Activated naive CD8-positive, alpha-beta T cell treated with anti-CD3 and anti-CD28 coated beads for 36 hours (primary cell): ENCODE data around the gene RAD52. TPM values are rescaled to one million over a fixed set of nuclear protein-coding genes. Genes with fewer than 3 reads are reported as not detected.

Experiments used
- DNase-seq: peaks from one replicate; pipeline ENCODE4 v3.0.0; 2021
- H3K27ac Mint-ChIP-seq: one replicate; pipeline ENCODE4 v1.8.0; 2022; ENCODE audit warnings: mild to moderate bottlenecking, moderate library complexity, mixed read lengths
- H3K27me3 Mint-ChIP-seq: one replicate; pipeline ENCODE4 v1.8.0; 2022; ENCODE audit warnings: mild to moderate bottlenecking, mixed read lengths
- H3K36me3 Mint-ChIP-seq: one replicate; pipeline ENCODE4 v1.8.0; 2021; ENCODE audit warnings: mild to moderate bottlenecking, mixed read lengths
- H3K4me1 Mint-ChIP-seq: one replicate; pipeline ENCODE4 v1.8.0; 2021; ENCODE audit warnings: mixed read lengths
- H3K4me3 Mint-ChIP-seq: one replicate; pipeline ENCODE4 v1.8.0; 2022; ENCODE audit warnings: mild to moderate bottlenecking, moderate library complexity, mixed read lengths
- H3K9me3 Mint-ChIP-seq: one replicate; pipeline ENCODE4 v1.8.0; 2022; ENCODE audit warnings: mixed read lengths
- total RNA-seq, 2 experiments: library from RNA; stranded (reverse); gene quantifications; one replicate each; pipeline ENCODE4 v1.2.3, GENCODE V29; 2021

Gene RAD52
- total RNA-seq, 2 experiments from 2014 or later: 11.2 to 11.4 TPM

GRCh38 chr12:912466-913235, 36.8 kb downstream of the RAD52 start:
- Mint-ChIP-seq H3K27me3 (no peaks in the 10 kb centered on the region), H3K4me3 (no peak overlapping the region), H3K36me3 (peaks cover 19% of the 10 kb centered on the region), H3K4me1 (peaks cover 16% of the 10 kb centered on the region), H3K9me3 (no peaks in the 10 kb centered on the region), H3K27ac (no peak overlapping the region)
- DNase-seq: no peak

- DNase-seq: no peak
- Mint-ChIP-seq H3K4me3 (no peak overlapping the region), H3K9me3 (no peaks in the 10 kb centered on the region), H3K36me3 (peaks cover 17% of the 10 kb centered on the region), H3K27me3 (no peaks in the 10 kb centered on the region), H3K4me1 (peaks cover 14% of the 10 kb centered on the region), H3K27ac (no peak overlapping the region)
These were observed 38.2 kb downstream of the RAD52 start for GRCh38 chr12:911191-911826.

- H3K9me3 Mint-ChIP-seq: no peaks in the 10 kb centered on the region
- peaks cover 20% of the 10 kb centered on the region for H3K4me1 Mint-ChIP-seq
- H3K27ac Mint-ChIP-seq: no peak overlapping the region
- H3K4me3 Mint-ChIP-seq: no peak overlapping the region
- H3K27me3 Mint-ChIP-seq: no peaks in the 10 kb centered on the region
- DNase-seq: no peak
- peaks cover 19% of the 10 kb centered on the region for H3K36me3 Mint-ChIP-seq
These were observed 39.1 kb downstream of the RAD52 start for GRCh38 chr12:910416-910815.

GRCh38 chr12:909861-910260, 39.6 kb downstream of the RAD52 start:
- H3K27me3 Mint-ChIP-seq: no peaks in the 10 kb centered on the region
- H3K4me3 Mint-ChIP-seq: no peak overlapping the region
- H3K4me1 Mint-ChIP-seq: peaks cover 21% of the 10 kb centered on the region
- H3K27ac Mint-ChIP-seq: peak overlapping the region; percentile 8
- H3K9me3 Mint-ChIP-seq: no peaks in the 10 kb centered on the region
- no peak for DNase-seq
- H3K36me3 Mint-ChIP-seq: peaks cover 21% of the 10 kb centered on the region

GRCh38 chr12:907413-908185, 41.9 kb downstream of the RAD52 start:
- no peaks in the 10 kb centered on the region for H3K9me3 Mint-ChIP-seq
- H3K27me3 Mint-ChIP-seq: no peaks in the 10 kb centered on the region
- peaks cover 18% of the 10 kb centered on the region for H3K36me3 Mint-ChIP-seq
- DNase-seq: no peak
- peak overlapping the region; percentile 25 for H3K27ac Mint-ChIP-seq
- no peak overlapping the region for H3K4me3 Mint-ChIP-seq
- H3K4me1 Mint-ChIP-seq: peaks cover 37% of the 10 kb centered on the region

GRCh38 chr12:906062-906585, 43.4 kb downstream of the RAD52 start:
- Mint-ChIP-seq H3K36me3 (peaks cover 24% of the 10 kb centered on the region), H3K4me3 (no peak overlapping the region), H3K4me1 (peaks cover 38% of the 10 kb centered on the region), H3K27me3 (no peaks in the 10 kb centered on the region), H3K27ac (peak overlapping the region; percentile 67), H3K9me3 (no peaks in the 10 kb centered on the region)
- no peak for DNase-seq

GRCh38 chr12:905261-906031, 44.0 kb downstream of the RAD52 start:
- H3K9me3 Mint-ChIP-seq: no peaks in the 10 kb centered on the region
- H3K4me3 Mint-ChIP-seq: no peak overlapping the region

GRCh38 chr12:904010-904414, 45.5 kb downstream of the RAD52 start:
- no peaks in the 10 kb centered on the region for H3K27me3 Mint-ChIP-seq
- peak overlapping the region; percentile 67 for H3K27ac Mint-ChIP-seq
- H3K4me1 Mint-ChIP-seq: peaks cover 34% of the 10 kb centered on the region
- no peaks in the 10 kb centered on the region for H3K9me3 Mint-ChIP-seq
- DNase-seq: no peak
- H3K4me3 Mint-ChIP-seq: no peak overlapping the region
- peaks cover 24% of the 10 kb centered on the region for H3K36me3 Mint-ChIP-seq

More at GRCh38 chr12:905261-906031, 44.0 kb downstream of the RAD52 start:
- H3K4me1 Mint-ChIP-seq: peaks cover 38% of the 10 kb centered on the region
- DNase-seq: no peak
- peaks cover 24% of the 10 kb centered on the region for H3K36me3 Mint-ChIP-seq
- peak overlapping the region; percentile 67 for H3K27ac Mint-ChIP-seq
- no peaks in the 10 kb centered on the region for H3K27me3 Mint-ChIP-seq

- Mint-ChIP-seq H3K4me1 (peaks cover 34% of the 10 kb centered on the region), H3K27me3 (no peaks in the 10 kb centered on the region), H3K4me3 (no peak overlapping the region), H3K9me3 (no peaks in the 10 kb centered on the region), H3K27ac (no peak overlapping the region), H3K36me3 (peaks cover 22% of the 10 kb centered on the region)
- DNase-seq: no peak
These were observed 46.4 kb downstream of the RAD52 start for GRCh38 chr12:903055-903454.

- Mint-ChIP-seq H3K27me3 (no peaks in the 10 kb centered on the region), H3K36me3 (peaks cover 21% of the 10 kb centered on the region), H3K27ac (peak overlapping the region; percentile 22), H3K9me3 (no peaks in the 10 kb centered on the region), H3K4me1 (peaks cover 34% of the 10 kb centered on the region), H3K4me3 (no peak overlapping the region)
- no peak for DNase-seq
These were observed 46.9 kb downstream of the RAD52 start for GRCh38 chr12:902581-902980.

GRCh38 chr12:897386-897785, 52.1 kb downstream of the RAD52 start:
- no peaks in the 10 kb centered on the region for H3K9me3 Mint-ChIP-seq
- no peaks in the 10 kb centered on the region for H3K27me3 Mint-ChIP-seq

GRCh38 chr12:896031-896430, 53.5 kb downstream of the RAD52 start:
- no peak overlapping the region for H3K27ac Mint-ChIP-seq
- no peaks in the 10 kb centered on the region for H3K27me3 Mint-ChIP-seq
- H3K36me3 Mint-ChIP-seq: peaks cover 5% of the 10 kb centered on the region
- no peak overlapping the region for H3K4me3 Mint-ChIP-seq
- no peaks in the 10 kb centered on the region for H3K4me1 Mint-ChIP-seq
- DNase-seq: no peak
- H3K9me3 Mint-ChIP-seq: no peaks in the 10 kb centered on the region

More at GRCh38 chr12:897386-897785, 52.1 kb downstream of the RAD52 start:
- peaks cover 10% of the 10 kb centered on the region for H3K36me3 Mint-ChIP-seq
- no peak for DNase-seq
- H3K4me1 Mint-ChIP-seq: no peaks in the 10 kb centered on the region
- H3K27ac Mint-ChIP-seq: no peak overlapping the region
- no peak overlapping the region for H3K4me3 Mint-ChIP-seq

- no peaks in the 10 kb centered on the region for H3K9me3 Mint-ChIP-seq
- H3K4me3 Mint-ChIP-seq: no peak overlapping the region
- H3K27me3 Mint-ChIP-seq: no peaks in the 10 kb centered on the region
- DNase-seq: no peak
- peaks cover 8% of the 10 kb centered on the region for H3K36me3 Mint-ChIP-seq
- H3K4me1 Mint-ChIP-seq: no peaks in the 10 kb centered on the region
- peak overlapping the region; percentile 29 for H3K27ac Mint-ChIP-seq
These were observed 55.3 kb downstream of the RAD52 start for GRCh38 chr12:894226-894625.

- no peak for DNase-seq
- Mint-ChIP-seq H3K4me3 (no peak overlapping the region), H3K4me1 (no peaks in the 10 kb centered on the region), H3K36me3 (peaks cover 14% of the 10 kb centered on the region), H3K27ac (no peak overlapping the region), H3K9me3 (no peaks in the 10 kb centered on the region), H3K27me3 (no peaks in the 10 kb centered on the region)
These were observed 63.3 kb downstream of the RAD52 start for GRCh38 chr12:886206-886605.
